Upper lobe of right lung (tissue), 1 donor: Measurements from ENCODE around the gene EML4. TPM values are rescaled to one million over a fixed set of nuclear protein-coding genes. Genes with fewer than 3 reads are reported as not detected.

ENCODE experiments used
- ATAC-seq: fragments of 200-7000 bp; cut with Tn5 transposase; one replicate; pipeline ENCODE4 v1.9.1; 2020; ENCODE audit warnings: mild to moderate bottlenecking, moderate library complexity
- DNase-seq: peaks from one replicate; pipeline ENCODE4 v3.0.0-alpha.2; 2020
- H3K27ac ChIP-seq: fragments of 200-600 bp; one replicate; pipeline ENCODE4 v1.8.0; 2022
- H3K27me3 ChIP-seq: fragments of 200-600 bp; one replicate; pipeline ENCODE4 v1.8.0; 2022; ENCODE audit warnings: mild to moderate bottlenecking
- H3K36me3 ChIP-seq: fragments of 200-600 bp; one replicate; pipeline ENCODE4 v1.8.0; 2022
- H3K4me1 ChIP-seq: fragments of 200-600 bp; one replicate; pipeline ENCODE4 v1.8.0; 2022
- H3K4me3 ChIP-seq: fragments of 200-600 bp; one replicate; pipeline ENCODE4 v1.8.0; 2022; ENCODE audit warnings: mild to moderate bottlenecking
- H3K9me3 ChIP-seq: fragments of 200-600 bp; one replicate; pipeline ENCODE4 v1.8.0; 2022
- CTCF ChIP-seq: fragments of 200-600 bp; IDR thresholded peaks from one replicate; pipeline ENCODE4 v1.8.0; 2022; ENCODE audit warnings: antibody characterized with exemption
- intact Hi-C: fragments of 100-400 bp; cut with DNase I; formaldehyde crosslinking; loops from one replicate; pipeline ENCODE4 v1.11.0; 2022
- total RNA-seq: library from RNA; stranded (reverse); fragmentation: NEBNext Ultra II Directional; extraction: Animal tissue kit (Norgen Biotek cat#: 25700); gene quantifications from one replicate; pipeline ENCODE4 v1.2.1, GENCODE V29; 2021
- donor health status: DM: no; HTN: yes; CAD: no; lungs with severe emphysema.

EML4 gene
- total RNA-seq, 1 donor from 2014 or later = 83.0 TPM

- no peaks in the 10 kb centered on the region for H3K4me1 ChIP-seq
- TF ChIP-seq CTCF = no peak
- DNase-seq (no peak), ATAC-seq (no peak)
- no peak overlapping the region for H3K4me3 ChIP-seq
- peaks cover 54% of the 10 kb centered on the region for H3K36me3 ChIP-seq
- intact Hi-C loops = no loop called here
- H3K27me3 ChIP-seq = no peaks in the 10 kb centered on the region
- H3K9me3 ChIP-seq = no peaks in the 10 kb centered on the region
- no peak overlapping the region for H3K27ac ChIP-seq
Measured at GRCh38 chr2:42321452-42322064, 152.4 kb downstream of the EML4 start.

GRCh38 chr2:42324244-42324643 is 155.1 kb downstream of the EML4 start:
- H3K4me1 ChIP-seq = no peaks in the 10 kb centered on the region
- H3K36me3 ChIP-seq = peaks cover 45% of the 10 kb centered on the region
- ATAC-seq (no peak), DNase-seq (no peak)
- intact Hi-C loops = no loop called here
- H3K4me3 ChIP-seq = no peak overlapping the region
- H3K27ac ChIP-seq = no peak overlapping the region
- TF ChIP-seq CTCF = no peak
- H3K27me3 ChIP-seq = no peaks in the 10 kb centered on the region
- H3K9me3 ChIP-seq = no peaks in the 10 kb centered on the region

GRCh38 chr2:42324949-42325348 is 155.8 kb downstream of the EML4 start:
- Histone ChIP-seq H3K4me1 (no peaks in the 10 kb centered on the region), H3K36me3 (peaks cover 45% of the 10 kb centered on the region), H3K27ac (no peak overlapping the region), H3K4me3 (no peak overlapping the region), H3K27me3 (no peaks in the 10 kb centered on the region), H3K9me3 (no peaks in the 10 kb centered on the region)
- no peak for DNase-seq
- TF ChIP-seq CTCF = no peak
- ATAC-seq = no peak
- intact Hi-C loops = no loop called here

- intact Hi-C loops = no loop called here
- Histone ChIP-seq H3K36me3 (peaks cover 48% of the 10 kb centered on the region), H3K27ac (no peak overlapping the region), H3K27me3 (no peaks in the 10 kb centered on the region), H3K4me3 (no peak overlapping the region), H3K4me1 (no peaks in the 10 kb centered on the region), H3K9me3 (no peaks in the 10 kb centered on the region)
- ATAC-seq (no peak), DNase-seq (no peak)
- TF ChIP-seq CTCF = no peak
Measured at GRCh38 chr2:42325609-42326008, 156.5 kb downstream of the EML4 start.

- no peaks in the 10 kb centered on the region for H3K9me3 ChIP-seq
- intact Hi-C loops = no loop called here
- no peaks in the 10 kb centered on the region for H3K4me1 ChIP-seq
- ATAC-seq (no peak), DNase-seq (no peak)
- H3K4me3 ChIP-seq = no peak overlapping the region
- TF ChIP-seq CTCF = no peak
- H3K27me3 ChIP-seq = no peaks in the 10 kb centered on the region
- H3K27ac ChIP-seq = no peak overlapping the region
- peaks cover 60% of the 10 kb centered on the region for H3K36me3 ChIP-seq
Measured at GRCh38 chr2:42327125-42327524, 158.0 kb downstream of the EML4 start.
